Panc1 (cell line): ENCODE results near the gene NDUFS4. TPM values are rescaled to one million over a fixed set of nuclear protein-coding genes. Genes with fewer than 3 reads are reported as not detected.

Experiments
- ATAC-seq: fragments of 200-7000 bp; cut with Tn5 transposase; 2 replicates; pipeline ENCODE4 v1.9.1; 2020; ENCODE audit warnings: mild to moderate bottlenecking, moderate library complexity
- BruUV-seq: library from RNA; stranded (reverse); fragments of 400-500 nt; replicated peaks from 2 replicates; lab custom pipeline; 2021; lab: Mats Ljungman, UMichigan
- CTCF ChIA-PET: fragments of 300-600 bp; sonication (Branson Sonifier 250); formaldehyde crosslinking; loops from one replicate; lab custom pipeline; 2022; ENCODE audit warnings: antibody characterized with exemption; lab: Charles Lee
- POLR2A ChIA-PET: fragments of 300-600 bp; sonication (Branson Sonifier 250); formaldehyde crosslinking; loops from one replicate; lab custom pipeline; 2022; ENCODE audit warnings: antibody characterized with exemption; lab: Charles Lee
- DNase-seq: peaks from one replicate; pipeline ENCODE4 v3.0.0-alpha.2; 2010; ENCODE audit warnings: low read depth, low spot score
- H3K27ac ChIP-seq: 2 replicates; pipeline ENCODE4 v1.5.1; 2011; ENCODE audit warnings: mild to moderate bottlenecking, low read length, inconsistent platforms
- H3K27me3 ChIP-seq: fragments of 200-500 bp; sonication (Bioruptor generic); 2 replicates; pipeline ENCODE4 v1.6.0; 2014; ENCODE audit warnings: low read length, inconsistent platforms; ENCODE audit not compliant: control insufficient read depth, insufficient read depth
- H3K36me3 ChIP-seq: fragments of 200-500 bp; sonication (Bioruptor generic); 2 replicates; pipeline ENCODE4 v1.5.1; 2014; ENCODE audit warnings: inconsistent platforms, mild to moderate bottlenecking, low read length, moderate library complexity; ENCODE audit not compliant: control insufficient read depth, insufficient read depth
- H3K4me1 ChIP-seq: 2 replicates; pipeline ENCODE4 v1.5.1; 2011; ENCODE audit warnings: inconsistent platforms, mild to moderate bottlenecking, low read length, moderate library complexity; ENCODE audit not compliant: control insufficient read depth, insufficient read depth
- H3K4me3 ChIP-seq, 2 experiments: 2 replicates each; pipeline ENCODE4 v1.5.1; 2011 to 2012; ENCODE audit warnings: low read depth in 2 of 2, low read length in 2 of 2, mild to moderate bottlenecking in 2 of 2, inconsistent platforms in 1 of 2, moderate library complexity in 1 of 2
- H3K9me3 ChIP-seq: fragments of 200-500 bp; sonication (Bioruptor generic); 2 replicates; pipeline ENCODE4 v1.5.1; 2014; ENCODE audit warnings: low read depth, mild to moderate bottlenecking, inconsistent platforms, low read length, moderate library complexity; ENCODE audit not compliant: control insufficient read depth, insufficient read depth
- POLR2AphosphoS5 ChIP-seq: IDR thresholded peaks from 2 replicates; pipeline ENCODE4 v1.6.1; 2012; ENCODE audit warnings: mild to moderate bottlenecking, low read depth, low read length, moderate library complexity
- SIN3A ChIP-seq: IDR thresholded peaks from 2 replicates; pipeline ENCODE4 v1.6.1; 2012; ENCODE audit warnings: low read depth, mild to moderate bottlenecking, low read length, moderate library complexity, borderline replicate concordance; ENCODE audit not compliant: insufficient read depth
- TCF7L2 ChIP-seq: IDR thresholded peaks from 2 replicates; pipeline ENCODE4 v1.6.1; 2011; ENCODE audit warnings: mild to moderate bottlenecking, low read depth, low read length, inconsistent platforms
- in situ Hi-C: cut with HindIII; loops from 2 replicates; pipeline ENCODE4 v1.10.0; 2016; ENCODE audit warnings: low sequenced_read_pairs, low pct_unique_long_range_greater_than_20kb
- intact Hi-C: fragments of 100-400 bp; cut with micrococcal nuclease; formaldehyde crosslinking; loops from one replicate; pipeline ENCODE4 v1.10.0; 2022; ENCODE audit not compliant: unreplicated experiment
- total RNA-seq: library from RNA; stranded (reverse); gene quantifications from one replicate; pipeline ENCODE4 v1.2.1, GENCODE V29; 2021; ENCODE audit not compliant: unreplicated experiment
- TF ChIP-seq, protein P1 (sequence below): fragments of 450-650 bp; IDR thresholded peaks from 2 replicates; pipeline ENCODE4 v1.5.1; 2017; ENCODE audit warnings: mild to moderate bottlenecking
- TF ChIP-seq, protein P2 (sequence below), 2 experiments: IDR thresholded peaks; 2 replicates each; pipeline ENCODE4 v1.6.1; 2011 to 2012; ENCODE audit warnings: low read depth in 2 of 2, control low read depth in 1 of 2, low read length in 1 of 2, mild to moderate bottlenecking in 1 of 2, moderate library complexity in 1 of 2; ENCODE audit not compliant: insufficient read depth in 1 of 2

The NDUFS4 gene
- total RNA-seq, 1 experiment from 2014 or later, result 86.2 TPM

DNA sequence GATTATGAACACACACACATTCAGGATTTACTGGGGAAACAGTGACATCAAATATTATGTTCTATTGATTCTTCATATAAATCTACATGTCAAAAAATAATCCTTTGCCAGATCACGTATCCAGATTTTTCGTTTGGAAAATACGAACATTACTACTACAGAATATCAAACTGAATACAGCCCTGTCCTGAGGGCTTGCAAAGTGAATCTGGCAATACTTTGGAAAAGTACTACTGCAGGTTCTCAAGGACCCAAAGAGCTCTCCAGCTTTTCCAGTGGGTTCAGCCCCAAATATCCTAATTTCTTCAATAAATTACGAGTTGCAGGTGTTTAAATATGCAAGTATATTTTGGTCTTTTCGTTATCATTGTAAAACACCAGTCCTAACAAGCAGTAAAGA lies 411 bp upstream of the NDUFS4 start:
- DNase-seq (no peak), ATAC-seq (no peak)
- ChIA-PET CTCF (no interaction called here), POLR2A (no interaction called here)
- Histone ChIP-seq H3K27me3 (peaks cover 11% of the 10 kb centered on the region; the same call in 1 of the 2 replicates), H3K4me1 (0 out of 2 replicates have a peak, but pooled peaks cover 3% of the 10 kb centered on the region), H3K36me3 (no peaks in the 10 kb centered on the region; the same call in 1 of the 2 replicates), H3K4me3 (peak overlapping the region; percentile 97 to 98), H3K9me3 (peaks cover 8% of the 10 kb centered on the region; the same call in 1 of the 2 replicates), H3K27ac (peak overlapping the region; percentile 99)
- in situ Hi-C loops, result no loop called here
- TF ChIP-seq TCF7L2 (no peak), POLR2AphosphoS5 (no peak), SIN3A (no peak)
- TF ChIP-seq, protein P1, sequence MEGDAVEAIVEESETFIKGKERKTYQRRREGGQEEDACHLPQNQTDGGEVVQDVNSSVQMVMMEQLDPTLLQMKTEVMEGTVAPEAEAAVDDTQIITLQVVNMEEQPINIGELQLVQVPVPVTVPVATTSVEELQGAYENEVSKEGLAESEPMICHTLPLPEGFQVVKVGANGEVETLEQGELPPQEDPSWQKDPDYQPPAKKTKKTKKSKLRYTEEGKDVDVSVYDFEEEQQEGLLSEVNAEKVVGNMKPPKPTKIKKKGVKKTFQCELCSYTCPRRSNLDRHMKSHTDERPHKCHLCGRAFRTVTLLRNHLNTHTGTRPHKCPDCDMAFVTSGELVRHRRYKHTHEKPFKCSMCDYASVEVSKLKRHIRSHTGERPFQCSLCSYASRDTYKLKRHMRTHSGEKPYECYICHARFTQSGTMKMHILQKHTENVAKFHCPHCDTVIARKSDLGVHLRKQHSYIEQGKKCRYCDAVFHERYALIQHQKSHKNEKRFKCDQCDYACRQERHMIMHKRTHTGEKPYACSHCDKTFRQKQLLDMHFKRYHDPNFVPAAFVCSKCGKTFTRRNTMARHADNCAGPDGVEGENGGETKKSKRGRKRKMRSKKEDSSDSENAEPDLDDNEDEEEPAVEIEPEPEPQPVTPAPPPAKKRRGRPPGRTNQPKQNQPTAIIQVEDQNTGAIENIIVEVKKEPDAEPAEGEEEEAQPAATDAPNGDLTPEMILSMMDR, result no peak
- TF ChIP-seq, protein P2, sequence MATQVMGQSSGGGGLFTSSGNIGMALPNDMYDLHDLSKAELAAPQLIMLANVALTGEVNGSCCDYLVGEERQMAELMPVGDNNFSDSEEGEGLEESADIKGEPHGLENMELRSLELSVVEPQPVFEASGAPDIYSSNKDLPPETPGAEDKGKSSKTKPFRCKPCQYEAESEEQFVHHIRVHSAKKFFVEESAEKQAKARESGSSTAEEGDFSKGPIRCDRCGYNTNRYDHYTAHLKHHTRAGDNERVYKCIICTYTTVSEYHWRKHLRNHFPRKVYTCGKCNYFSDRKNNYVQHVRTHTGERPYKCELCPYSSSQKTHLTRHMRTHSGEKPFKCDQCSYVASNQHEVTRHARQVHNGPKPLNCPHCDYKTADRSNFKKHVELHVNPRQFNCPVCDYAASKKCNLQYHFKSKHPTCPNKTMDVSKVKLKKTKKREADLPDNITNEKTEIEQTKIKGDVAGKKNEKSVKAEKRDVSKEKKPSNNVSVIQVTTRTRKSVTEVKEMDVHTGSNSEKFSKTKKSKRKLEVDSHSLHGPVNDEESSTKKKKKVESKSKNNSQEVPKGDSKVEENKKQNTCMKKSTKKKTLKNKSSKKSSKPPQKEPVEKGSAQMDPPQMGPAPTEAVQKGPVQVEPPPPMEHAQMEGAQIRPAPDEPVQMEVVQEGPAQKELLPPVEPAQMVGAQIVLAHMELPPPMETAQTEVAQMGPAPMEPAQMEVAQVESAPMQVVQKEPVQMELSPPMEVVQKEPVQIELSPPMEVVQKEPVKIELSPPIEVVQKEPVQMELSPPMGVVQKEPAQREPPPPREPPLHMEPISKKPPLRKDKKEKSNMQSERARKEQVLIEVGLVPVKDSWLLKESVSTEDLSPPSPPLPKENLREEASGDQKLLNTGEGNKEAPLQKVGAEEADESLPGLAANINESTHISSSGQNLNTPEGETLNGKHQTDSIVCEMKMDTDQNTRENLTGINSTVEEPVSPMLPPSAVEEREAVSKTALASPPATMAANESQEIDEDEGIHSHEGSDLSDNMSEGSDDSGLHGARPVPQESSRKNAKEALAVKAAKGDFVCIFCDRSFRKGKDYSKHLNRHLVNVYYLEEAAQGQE (IDR thresholded peaks at IDR 0.05; ENCODE audit: insufficient read depth in 1 of 2, low read depth in 2 of 2, low read length in 1 of 2), result no peak
- BruUV-seq, result no TSS peak
- intact Hi-C loops, result no loop called here

DNA sequence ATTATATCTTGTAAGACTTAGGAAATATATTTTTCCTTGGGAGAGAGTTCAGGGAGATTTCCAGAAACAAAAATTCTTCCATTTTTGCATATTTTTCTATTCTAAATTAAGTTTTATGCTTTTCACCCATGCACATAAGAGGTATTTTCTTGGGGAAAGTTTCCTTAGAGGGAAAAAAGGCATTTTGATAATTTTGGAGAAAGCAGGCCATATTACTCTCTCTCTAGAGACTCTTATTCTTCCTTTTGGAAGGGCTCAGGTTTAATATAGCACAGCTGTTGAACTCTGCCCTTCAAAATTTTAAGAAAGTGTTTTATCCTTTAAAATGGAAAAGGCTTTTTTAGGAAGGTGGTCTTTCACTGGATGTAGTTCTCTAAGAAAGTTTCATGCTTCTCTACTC lies 8.0 kb downstream of the NDUFS4 start:
- Histone ChIP-seq H3K4me3 (no peak overlapping the region), H3K9me3 (no peaks in the 10 kb centered on the region), H3K4me1 (no peaks in the 10 kb centered on the region), H3K27me3 (no peaks in the 10 kb centered on the region), H3K36me3 (no peaks in the 10 kb centered on the region), H3K27ac (no peak overlapping the region)
- ChIA-PET POLR2A (no interaction called here), CTCF (no interaction called here)
- TF ChIP-seq, protein P2 (IDR thresholded peaks at IDR 0.05; ENCODE audit: insufficient read depth in 1 of 2, low read depth in 2 of 2, low read length in 1 of 2), result no peak
- TF ChIP-seq POLR2AphosphoS5 (no peak), SIN3A (no peak), TCF7L2 (no peak)
- TF ChIP-seq, protein P1, result no peak
- ATAC-seq, result no peak
- in situ Hi-C loops, result no loop called here
- intact Hi-C loops, result no loop called here
- no peak for DNase-seq
- BruUV-seq, result no TSS peak
